Urinary bladder (tissue), 4 donors: Measurements from ENCODE around the gene TMEM165. TPM values are rescaled to one million over a fixed set of nuclear protein-coding genes. Genes with fewer than 3 reads are reported as not detected.

Experiments used
- DNase-seq: peaks from one replicate; pipeline ENCODE4 v3.0.0-alpha.2; 2015; ENCODE audit errors: extremely low spot score
- H3K27ac ChIP-seq: one replicate; pipeline ENCODE4 v1.5.1; 2013; ENCODE audit warnings: low read depth, mild to moderate bottlenecking, moderate library complexity
- H3K36me3 ChIP-seq: one replicate; pipeline ENCODE4 v1.6.1; 2013; ENCODE audit warnings: mild to moderate bottlenecking, moderate library complexity; ENCODE audit not compliant: insufficient read depth
- H3K4me1 ChIP-seq: one replicate; pipeline ENCODE4 v1.6.1; 2013; ENCODE audit warnings: mild to moderate bottlenecking, moderate library complexity; ENCODE audit not compliant: insufficient read depth
- H3K4me3 ChIP-seq: one replicate; pipeline ENCODE4 v1.5.1; 2013; ENCODE audit warnings: low read depth, low read length
- WGBS: extraction: QIAGEN DNeasy Blood & Tissue Kit; methylation state at CpG from one replicate; pipeline ENCODE4 v1.1.7; 2013; 5-methylcytosine and 5-hydroxymethylcytosine counted together
- polyA plus RNA-seq: library from polyadenylated mRNA; stranded (reverse); fragments of 200-250 nt; gene quantifications from one replicate; pipeline ENCODE4 v1.2.3, GENCODE V29; 2013
- total RNA-seq: library from RNA; depleted of rRNA; stranded (reverse); fragments of >200 nt; gene quantifications from one replicate; pipeline ENCODE4 v1.2.3, GENCODE V29; 2014
- donor health status: healthy with polysubstance abuse.
- donor health status: healthy.

Gene TMEM165
- total and polyA plus RNA-seq, 2 donors = 64.9 to 172 TPM

DNA sequence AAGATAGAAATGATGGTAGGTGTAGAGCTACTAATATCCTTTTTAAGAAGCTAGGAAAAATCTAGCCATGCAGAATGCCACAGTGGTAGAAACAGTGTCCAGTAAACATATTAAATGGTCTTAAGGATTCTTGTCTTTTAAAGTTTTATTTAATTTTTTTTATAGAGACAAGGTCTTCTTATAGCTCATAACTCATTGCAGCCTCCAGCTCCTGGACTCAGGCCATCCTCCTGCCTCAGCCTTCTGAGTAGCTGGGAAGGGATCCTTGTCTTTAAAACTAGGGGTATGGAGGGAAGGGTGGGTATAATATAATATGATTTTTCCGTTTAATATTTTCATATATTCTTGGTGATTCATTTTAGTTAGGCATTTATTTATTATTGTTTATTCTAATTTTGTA, 3.8 kb downstream of the TMEM165 start:
- WGBS = 85% methylated on average over 1 of the region's 1 CpG

DNA sequence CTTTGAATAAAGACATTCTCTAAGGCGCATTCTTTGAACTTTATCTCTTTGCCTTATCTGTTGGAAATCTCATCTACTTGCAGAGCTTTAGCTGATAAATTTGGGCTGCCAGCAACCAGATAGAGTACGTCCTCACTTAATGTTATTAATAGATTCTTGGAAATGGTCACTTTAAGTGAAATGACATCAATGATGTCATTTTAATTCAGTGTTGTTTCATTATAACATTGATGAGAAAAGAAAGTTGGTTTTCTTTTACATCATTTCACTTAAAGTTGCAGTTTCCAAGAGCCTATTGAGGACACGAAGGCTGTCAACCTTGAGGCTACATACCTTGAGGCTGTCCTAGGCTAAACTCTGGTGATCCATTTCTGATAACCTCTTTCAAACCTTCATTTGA, 9.3 kb downstream of the TMEM165 start:
- H3K27ac ChIP-seq = no peak overlapping the region
- whole genome bisulfite sequencing = 83% methylated on average over 3 of the region's 3 CpGs
- DNase-seq = no peak
- no peak overlapping the region for H3K4me3 ChIP-seq
- peaks cover 3% of the 10 kb centered on the region for H3K36me3 ChIP-seq
- no peaks in the 10 kb centered on the region for H3K4me1 ChIP-seq

More for the DNA sequence above, 3.8 kb downstream of the TMEM165 start:
- Histone ChIP-seq H3K4me1 (no peaks in the 10 kb centered on the region), H3K27ac (no peak overlapping the region), H3K36me3 (no peaks in the 10 kb centered on the region), H3K4me3 (no peak overlapping the region)
- no peak for DNase-seq

- no peaks in the 10 kb centered on the region for H3K4me1 ChIP-seq
- no peak for DNase-seq
- 99% methylated on average over 2 of the region's 2 CpGs for WGBS
Observed at GRCh38 chr4:55406545-55406944, 10.8 kb downstream of the TMEM165 start.

DNA sequence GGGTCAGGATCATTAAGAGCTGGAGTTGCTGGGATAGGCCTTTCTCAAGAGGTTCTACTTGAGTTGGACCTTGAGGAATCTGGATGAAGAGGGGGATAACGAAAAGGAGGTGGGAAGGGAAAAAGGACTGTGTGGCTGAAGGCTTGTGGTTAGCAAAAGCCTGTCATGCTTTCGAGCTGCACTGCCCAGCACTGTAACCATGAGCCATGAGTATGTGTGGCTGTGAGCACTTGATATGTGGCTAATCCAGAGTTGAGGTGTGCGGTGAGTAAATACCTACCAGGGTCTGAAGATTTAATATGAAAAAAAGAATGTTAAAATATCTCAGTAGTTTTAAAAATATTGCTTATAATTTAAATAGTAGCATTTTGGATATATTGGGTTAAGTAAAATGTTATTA, 11.4 kb downstream of the TMEM165 start:
- H3K4me1 ChIP-seq = no peaks in the 10 kb centered on the region
- 95% methylated on average over 3 of the region's 3 CpGs for WGBS

More at GRCh38 chr4:55406545-55406944, 10.8 kb downstream of the TMEM165 start:
- peaks cover 3% of the 10 kb centered on the region for H3K36me3 ChIP-seq
- no peak overlapping the region for H3K4me3 ChIP-seq
- H3K27ac ChIP-seq = no peak overlapping the region

DNA sequence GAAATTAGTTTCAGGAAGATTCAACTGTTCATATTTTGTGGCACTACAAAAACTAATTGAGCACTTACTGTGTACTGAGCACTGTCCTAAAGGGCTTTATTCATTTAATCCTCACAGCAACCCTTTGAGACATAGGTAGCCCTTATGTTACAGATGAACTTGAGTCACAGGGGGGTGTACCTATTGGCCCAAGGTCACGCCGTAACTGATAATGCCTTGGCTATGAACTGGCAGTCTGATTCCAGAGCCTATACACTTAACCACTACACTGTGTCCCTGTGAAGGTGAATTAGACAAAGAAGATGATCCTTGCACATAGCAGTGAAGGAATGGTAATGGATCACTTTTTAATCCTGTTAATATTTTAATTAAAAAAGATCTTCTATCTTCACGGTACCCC, 12.0 kb downstream of the TMEM165 start:
- no peak overlapping the region for H3K27ac ChIP-seq
- peaks cover 3% of the 10 kb centered on the region for H3K36me3 ChIP-seq
- H3K4me3 ChIP-seq = no peak overlapping the region
- WGBS = 88% methylated on average over 3 of the region's 3 CpGs
- H3K4me1 ChIP-seq = no peaks in the 10 kb centered on the region
- DNase-seq = no peak

More for the DNA sequence above, 11.4 kb downstream of the TMEM165 start:
- Histone ChIP-seq H3K27ac (no peak overlapping the region), H3K4me3 (no peak overlapping the region), H3K36me3 (peaks cover 3% of the 10 kb centered on the region)
- no peak for DNase-seq

DNA sequence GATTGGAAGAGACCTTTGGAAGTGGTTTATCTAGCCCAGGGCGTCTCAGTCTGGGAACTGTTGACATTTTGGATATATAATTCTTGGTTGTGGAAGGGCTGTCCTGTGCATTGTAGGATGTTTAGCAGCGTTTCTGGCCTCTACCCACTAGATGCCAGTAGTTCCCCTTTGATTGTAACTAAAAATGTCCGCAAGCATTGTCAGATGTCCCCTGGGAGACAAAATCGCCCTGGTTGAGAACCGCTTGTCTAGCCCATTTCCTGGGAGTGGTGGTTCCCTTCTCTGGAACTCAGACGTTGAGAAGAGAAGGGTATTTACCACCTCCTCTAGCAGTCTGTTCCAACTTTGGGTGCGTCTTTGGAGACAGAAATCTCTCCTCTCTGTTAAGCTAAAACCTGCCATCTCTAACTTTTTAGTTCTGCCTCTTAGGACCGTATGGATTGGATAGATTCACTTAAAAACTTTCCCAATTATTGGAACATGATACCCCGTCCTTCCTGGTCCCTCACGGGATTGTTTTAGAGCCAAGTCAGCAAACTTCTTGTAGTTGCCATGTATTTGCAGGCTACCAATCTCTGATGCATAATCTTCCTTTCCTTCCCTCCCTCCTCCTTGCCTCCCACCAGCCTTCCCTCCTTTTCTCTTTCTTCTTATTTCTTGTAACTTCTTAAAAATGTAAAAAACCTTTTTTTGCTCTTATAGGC, 13.9 kb downstream of the TMEM165 start:
- WGBS = 51% methylated on average over 10 of the region's 10 CpGs
- H3K4me3 ChIP-seq = no peak overlapping the region
- H3K4me1 ChIP-seq = no peaks in the 10 kb centered on the region
- no peak for DNase-seq
- peaks cover 3% of the 10 kb centered on the region for H3K36me3 ChIP-seq
- H3K27ac ChIP-seq = no peak overlapping the region

DNA sequence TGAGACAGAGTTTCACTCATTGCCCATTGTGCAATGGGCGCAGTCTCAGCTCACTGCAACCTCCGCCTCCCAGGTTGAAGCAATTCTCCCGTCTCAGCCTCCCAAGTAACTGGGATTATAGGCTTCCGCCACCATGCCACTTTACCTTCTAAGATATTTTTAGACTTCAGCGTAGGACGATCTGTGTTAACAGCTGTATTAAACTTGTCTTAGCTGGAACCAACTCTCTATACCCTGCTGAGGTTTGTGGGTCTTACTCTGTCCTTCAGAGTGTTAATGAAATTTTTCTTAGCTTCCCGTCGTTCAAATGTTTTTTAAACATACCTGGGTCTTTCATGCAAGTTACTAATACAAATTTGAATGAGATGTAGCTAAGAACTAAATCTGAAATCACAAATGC, 14.7 kb downstream of the TMEM165 start:
- Histone ChIP-seq H3K4me3 (no peak overlapping the region), H3K36me3 (no peaks in the 10 kb centered on the region), H3K4me1 (no peaks in the 10 kb centered on the region), H3K27ac (no peak overlapping the region)
- WGBS = 93% methylated on average over 8 of the region's 8 CpGs
- no peak for DNase-seq

DNA sequence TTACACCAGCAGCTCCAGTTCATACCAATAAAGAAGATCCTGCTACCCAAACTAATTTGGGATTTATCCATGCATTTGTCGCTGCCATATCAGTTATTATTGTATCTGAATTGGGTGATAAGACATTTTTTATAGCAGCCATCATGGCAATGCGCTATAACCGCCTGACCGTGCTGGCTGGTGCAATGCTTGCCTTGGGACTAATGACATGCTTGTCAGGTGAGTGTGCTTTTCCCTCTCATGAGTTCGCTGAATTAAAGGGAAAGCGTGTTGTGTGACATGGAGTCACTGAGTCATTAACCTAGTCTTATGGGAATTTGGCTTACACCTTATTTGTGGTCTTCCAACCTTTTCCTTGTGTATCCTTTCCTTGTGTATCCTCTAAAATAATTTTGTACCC, 15.9 kb downstream of the TMEM165 start:
- 95% methylated on average over 6 of the region's 6 CpGs for WGBS
- H3K27ac ChIP-seq = no peak overlapping the region
- no peak for DNase-seq
- no peaks in the 10 kb centered on the region for H3K36me3 ChIP-seq
- no peak overlapping the region for H3K4me3 ChIP-seq
- H3K4me1 ChIP-seq = no peaks in the 10 kb centered on the region

- no peaks in the 10 kb centered on the region for H3K4me1 ChIP-seq
- 61% methylated on average over 3 of the region's 3 CpGs for WGBS
- no peak for DNase-seq
- H3K36me3 ChIP-seq = peaks cover 4% of the 10 kb centered on the region
- H3K4me3 ChIP-seq = no peak overlapping the region
- H3K27ac ChIP-seq = no peak overlapping the region
Observed at GRCh38 chr4:55416176-55416575, 20.4 kb downstream of the TMEM165 start.

- H3K4me1 ChIP-seq = no peaks in the 10 kb centered on the region
- no peak for DNase-seq
Observed at GRCh38 chr4:55424791-55425190, 29.0 kb downstream of the TMEM165 start.

DNA sequence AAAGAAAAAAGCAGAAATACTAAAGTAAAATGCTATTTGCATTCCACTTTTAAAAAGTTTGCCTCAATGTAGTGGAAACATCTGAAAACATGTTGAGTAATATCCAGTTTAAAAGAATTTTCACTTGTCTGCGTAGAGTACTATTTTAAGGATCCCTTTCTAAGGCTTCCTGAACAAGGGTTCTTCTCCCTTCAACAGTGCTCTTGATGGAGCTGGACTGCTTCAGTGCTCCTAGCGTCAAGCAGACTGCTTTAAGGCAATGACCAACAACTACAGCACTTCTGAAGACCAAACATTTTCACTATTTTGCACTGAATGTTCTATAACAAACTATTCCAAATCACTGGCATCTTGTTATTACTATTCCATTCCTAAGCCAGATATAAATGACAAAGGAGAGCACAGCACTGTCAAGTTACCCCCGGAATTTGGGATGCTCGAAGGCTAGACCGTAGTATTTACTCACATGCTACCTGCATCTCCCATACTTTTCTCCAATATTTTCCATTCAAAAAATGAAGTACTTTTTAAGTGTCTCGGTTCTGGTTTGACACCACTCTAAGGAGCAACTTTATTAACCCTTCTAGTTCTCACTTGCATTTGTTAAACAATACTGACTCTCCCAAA, 36.1 kb downstream of the TMEM165 start:
- Histone ChIP-seq H3K4me3 (no peak overlapping the region), H3K4me1 (no peaks in the 10 kb centered on the region), H3K27ac (no peak overlapping the region), H3K36me3 (peaks cover 5% of the 10 kb centered on the region)
- 68% methylated on average over 6 of the region's 6 CpGs for WGBS
- no peak for DNase-seq

More at GRCh38 chr4:55424791-55425190, 29.0 kb downstream of the TMEM165 start:
- Histone ChIP-seq H3K27ac (no peak overlapping the region), H3K4me3 (no peak overlapping the region), H3K36me3 (peaks cover 7% of the 10 kb centered on the region)
- WGBS = 71% methylated on average over 3 of the region's 3 CpGs

DNA sequence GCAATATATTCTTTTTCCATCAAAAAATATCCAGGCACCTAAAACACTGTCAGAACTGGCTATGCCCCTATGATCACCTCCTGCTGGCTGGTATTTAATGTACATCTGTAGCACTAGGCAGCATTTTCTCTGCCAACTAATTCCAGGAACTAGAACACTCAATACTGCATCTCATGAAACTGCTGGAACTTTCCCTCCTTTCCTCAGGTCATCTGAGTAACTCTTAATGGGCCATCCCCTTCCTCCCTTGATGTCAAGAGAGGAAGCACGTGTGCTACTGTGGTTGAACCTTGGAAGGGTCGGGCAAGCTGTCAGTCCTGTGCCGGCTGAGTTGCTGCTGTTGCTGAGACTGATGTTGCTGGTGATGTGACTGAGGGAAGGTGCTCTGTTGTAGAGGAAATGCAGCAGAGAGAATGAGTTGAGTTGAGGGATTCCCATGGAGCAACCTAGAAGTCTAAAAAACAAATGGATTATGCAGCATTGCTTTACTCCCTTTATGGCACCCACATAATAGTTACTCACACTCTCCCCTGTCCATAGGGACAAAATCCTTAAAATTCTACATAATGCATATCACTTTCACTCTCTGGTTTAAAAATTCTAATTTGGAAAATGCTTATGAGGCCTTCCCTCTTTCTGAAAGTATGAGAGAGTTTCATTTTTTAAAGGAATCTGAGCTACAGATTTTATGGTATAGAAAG, 39.5 kb downstream of the TMEM165 start:
- H3K36me3 ChIP-seq = peaks cover 2% of the 10 kb centered on the region

GRCh38 chr4:55437356-55437796, 41.6 kb downstream of the TMEM165 start:
- Histone ChIP-seq H3K4me1 (no peaks in the 10 kb centered on the region), H3K36me3 (peaks cover 2% of the 10 kb centered on the region), H3K27ac (no peak overlapping the region), H3K4me3 (no peak overlapping the region)
- 81% methylated on average over 5 of the region's 5 CpGs for WGBS
- no peak for DNase-seq

More for the DNA sequence above, 39.5 kb downstream of the TMEM165 start:
- 54% methylated on average over 3 of the region's 3 CpGs for WGBS
- Histone ChIP-seq H3K27ac (no peak overlapping the region), H3K4me3 (no peak overlapping the region), H3K4me1 (no peaks in the 10 kb centered on the region)
- no peak for DNase-seq

DNA sequence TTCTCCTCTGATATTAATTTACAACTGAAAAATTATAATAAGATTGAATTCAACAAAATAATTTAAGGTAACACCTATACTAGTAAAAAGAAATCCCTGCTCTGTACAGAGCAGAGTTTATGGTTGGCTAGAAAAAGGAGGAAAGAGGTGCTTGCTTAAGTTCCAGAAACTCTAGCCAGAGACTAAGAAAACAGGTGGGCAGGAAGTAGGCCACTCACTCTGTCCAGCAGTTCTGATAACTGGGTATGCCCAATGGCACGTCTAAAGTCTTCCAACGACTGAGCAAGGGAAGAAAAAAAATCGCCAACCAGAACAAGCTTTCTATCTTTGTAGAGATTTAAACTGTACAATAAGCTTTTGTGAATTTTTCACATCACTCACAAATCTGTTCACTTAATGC, 42.1 kb downstream of the TMEM165 start:
- Histone ChIP-seq H3K36me3 (peaks cover 2% of the 10 kb centered on the region), H3K27ac (no peak overlapping the region), H3K4me1 (no peaks in the 10 kb centered on the region), H3K4me3 (no peak overlapping the region)
- WGBS = 64% methylated on average over 3 of the region's 3 CpGs
- no peak for DNase-seq
